HS-5 (cell line): Measurements from ENCODE around the gene REPS1.

Source experiments
- DNase-seq: peaks from one replicate; pipeline ENCODE4 v3.0.0-alpha.2; 2012; ENCODE audit warnings: low read depth

The REPS1 gene

DNA sequence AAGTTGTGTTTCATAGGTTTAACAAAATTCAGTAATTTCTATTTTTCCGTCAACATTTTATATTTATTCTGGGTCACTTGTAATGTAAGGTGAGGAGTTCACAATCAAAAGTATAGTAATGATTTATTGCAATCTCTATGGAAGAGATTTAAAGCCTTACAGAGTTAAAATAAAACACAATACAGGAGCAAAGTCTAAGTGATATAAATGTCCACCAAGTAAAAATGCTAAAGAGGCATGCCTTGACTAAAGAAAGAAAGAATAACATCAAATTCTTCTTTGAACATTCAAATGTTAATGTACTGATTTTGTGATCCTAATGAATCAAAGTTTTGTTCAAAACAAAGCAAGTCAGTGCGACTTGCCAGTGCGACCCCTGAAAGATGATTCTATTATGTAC, 61.5 kb downstream of the REPS1 start:
- DNase-seq, result no peak

GRCh38 chr6:138925806-138926205, 62.2 kb downstream of the REPS1 start:
- no peak for DNase-seq

DNA sequence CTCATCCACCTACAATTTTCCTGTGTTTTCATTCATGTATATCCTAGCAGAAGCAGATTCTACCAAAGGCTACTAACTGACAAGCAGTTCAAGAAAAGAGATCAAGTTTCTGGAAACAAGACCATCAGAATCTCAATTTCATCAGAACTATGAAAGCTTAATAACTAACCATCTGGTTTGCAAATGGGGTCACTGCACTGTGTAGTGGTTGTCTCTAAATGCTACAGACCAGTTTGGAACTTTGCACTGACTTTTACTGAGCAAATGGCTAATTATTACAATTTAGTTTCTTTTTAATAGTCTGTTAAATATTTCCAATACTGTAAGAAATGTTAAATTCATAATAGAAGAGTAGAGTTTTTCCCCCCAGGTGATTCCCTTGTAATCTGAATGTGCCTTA, 64.5 kb downstream of the REPS1 start:
- DNase-seq, result no peak

GRCh38 chr6:138920906-138921305, 67.1 kb downstream of the REPS1 start:
- no peak for DNase-seq

GRCh38 chr6:138914701-138915100, 73.4 kb downstream of the REPS1 start:
- no peak for DNase-seq

GRCh38 chr6:138912308-138912707, 75.7 kb downstream of the REPS1 start:
- DNase-seq, result no peak

GRCh38 chr6:138909975-138910374, 78.1 kb downstream of the REPS1 start:
- no peak for DNase-seq

- DNase-seq, result no peak
Observed at GRCh38 chr6:138909511-138909910, 78.5 kb downstream of the REPS1 start.

DNA sequence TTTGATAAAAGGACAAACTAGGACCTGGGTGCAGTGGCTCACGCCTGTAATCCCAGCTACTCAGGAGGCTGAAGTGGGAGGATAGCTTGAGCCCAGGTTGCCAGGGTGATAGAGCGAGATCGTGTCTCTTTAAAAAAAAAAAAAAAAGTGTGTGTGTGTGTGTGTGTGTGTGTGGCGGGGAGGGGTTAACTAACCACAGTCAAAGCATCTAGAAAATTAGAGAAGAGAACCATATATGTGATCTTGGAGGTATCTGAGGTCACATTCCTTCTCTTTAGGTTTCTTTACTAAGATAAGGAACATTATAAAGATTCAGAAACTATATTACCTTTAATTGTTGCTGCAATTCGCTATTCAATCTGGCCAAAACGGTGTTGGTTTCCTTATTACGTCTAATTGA, 80.9 kb downstream of the REPS1 start:
- no peak for DNase-seq

DNA sequence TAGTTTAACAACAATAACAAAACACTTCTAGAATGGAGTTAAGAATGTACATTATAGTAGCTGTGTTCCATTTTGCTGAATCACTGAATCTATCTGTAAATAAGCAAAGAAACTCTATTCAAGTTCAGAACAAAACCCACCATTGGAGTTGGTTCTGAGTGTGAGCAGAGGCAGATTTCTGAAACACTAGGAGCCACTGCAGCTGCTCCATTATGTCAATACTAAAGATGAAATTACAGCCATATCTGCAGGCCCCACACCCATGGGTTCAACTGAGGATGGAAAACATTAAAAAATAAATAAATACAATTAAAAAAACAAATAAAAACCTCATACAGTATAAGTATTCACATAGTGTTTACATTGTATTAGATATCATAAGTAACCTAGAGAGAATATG, 91.0 kb downstream of the REPS1 start:
- no peak for DNase-seq

GRCh38 chr6:138896104-138896756, 91.8 kb downstream of the REPS1 start:
- no peak for DNase-seq

DNA sequence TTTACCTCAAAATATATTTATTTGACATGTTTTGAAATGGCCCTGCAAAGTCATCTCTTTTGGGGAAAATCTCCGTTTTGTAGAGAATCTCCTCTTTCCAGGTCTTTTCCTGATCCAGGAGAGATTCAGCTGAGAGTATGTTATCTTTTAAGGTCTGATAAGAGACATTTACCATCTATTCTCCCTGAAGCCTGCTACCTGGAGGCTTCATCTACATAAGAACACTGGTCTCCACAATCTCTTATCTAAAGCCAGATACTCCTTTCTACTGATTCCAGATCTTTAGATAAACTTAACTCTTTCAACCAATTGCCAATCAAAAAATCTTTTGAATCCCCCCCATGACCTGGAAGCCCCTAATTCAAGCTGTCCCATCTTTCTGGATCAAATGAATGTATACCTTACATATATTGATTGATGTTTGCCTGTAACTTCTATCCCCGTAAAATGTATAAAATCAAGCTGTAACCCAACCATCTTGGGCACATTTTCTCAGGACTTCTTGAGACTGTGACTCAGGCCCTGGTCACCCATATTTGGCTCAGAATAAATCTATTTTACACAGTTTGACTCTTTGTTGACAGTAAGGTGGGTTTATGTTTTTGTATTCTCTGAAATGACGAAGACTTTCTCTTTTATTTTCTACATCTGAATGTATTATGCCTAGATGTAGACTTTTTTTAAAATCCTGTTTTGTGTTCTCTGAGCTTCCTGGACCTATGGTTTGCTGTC, 96.6 kb downstream of the REPS1 start:
- no peak for DNase-seq

DNA sequence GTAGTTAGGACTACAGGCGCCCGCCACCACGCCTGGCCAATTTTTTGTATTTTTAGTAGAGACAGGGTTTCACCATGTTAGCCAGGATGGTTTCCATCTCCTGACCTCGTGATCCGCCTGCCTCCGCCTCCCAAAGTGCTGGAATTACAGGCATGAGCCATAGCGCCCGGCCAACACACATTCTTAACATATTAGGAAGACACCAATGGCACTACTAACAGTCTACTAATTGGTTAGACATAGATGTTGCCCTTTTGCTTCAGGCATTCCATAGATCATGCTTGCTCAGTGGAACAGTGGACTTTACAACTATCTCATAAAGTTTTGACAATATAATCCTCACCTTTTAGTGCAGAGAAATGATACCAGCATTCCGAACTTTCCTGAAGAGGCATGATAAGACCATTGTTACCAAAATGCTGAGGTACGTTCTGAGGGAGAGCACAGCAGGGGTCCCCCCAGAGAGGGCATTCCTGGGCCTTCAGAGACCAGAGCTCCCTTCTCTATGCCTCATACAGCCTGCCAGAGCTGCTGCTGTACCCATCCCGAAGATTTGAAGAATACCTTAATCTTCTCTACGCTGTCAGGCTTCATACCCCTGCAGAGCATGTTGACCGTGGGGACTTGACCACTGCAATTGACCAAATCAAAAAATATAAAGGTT, 102.8 kb downstream of the REPS1 start:
- no peak for DNase-seq

GRCh38 chr6:138882369-138883017, 105.6 kb downstream of the REPS1 start:
- no peak for DNase-seq

DNA sequence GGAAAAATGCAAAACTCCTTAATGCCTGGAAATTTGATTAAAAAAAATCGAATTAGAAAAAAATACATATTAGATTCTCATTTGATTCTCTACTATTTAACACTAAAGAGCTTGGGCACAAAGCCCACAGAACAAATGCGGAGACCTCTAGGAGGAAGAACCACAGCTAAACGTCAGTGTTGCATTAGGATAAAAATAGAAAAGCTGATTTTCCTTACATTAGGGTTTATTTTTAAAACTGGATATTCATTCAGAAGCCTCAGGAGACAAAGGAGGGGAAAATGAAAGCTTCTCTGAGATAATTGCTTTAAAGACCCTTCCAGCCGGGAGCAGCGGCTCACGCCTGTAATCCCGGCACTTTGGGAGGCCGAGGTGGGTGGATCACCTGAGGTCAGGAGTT, 114.9 kb downstream of the REPS1 start:
- DNase-seq, result no peak

DNA sequence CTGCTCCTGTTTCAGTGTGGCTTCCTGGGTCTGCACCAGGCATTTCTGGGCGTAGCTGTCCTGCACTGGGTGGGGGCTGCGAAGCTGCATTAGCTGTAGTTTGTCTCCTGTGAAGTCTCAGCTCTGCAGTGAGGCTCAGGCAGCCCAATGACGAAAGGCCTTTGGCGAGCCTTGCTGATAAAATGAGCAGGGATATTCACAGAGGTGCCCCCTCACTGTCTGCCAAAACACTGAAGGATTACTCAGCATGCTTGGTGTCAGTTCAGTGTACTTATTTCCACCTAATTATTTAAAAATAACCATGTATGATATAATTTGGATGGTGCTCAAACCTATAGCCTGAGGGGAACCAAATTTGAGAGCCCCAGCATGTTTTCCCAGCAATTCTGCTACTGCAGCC, 118.7 kb downstream of the REPS1 start:
- DNase-seq, result no peak

DNA sequence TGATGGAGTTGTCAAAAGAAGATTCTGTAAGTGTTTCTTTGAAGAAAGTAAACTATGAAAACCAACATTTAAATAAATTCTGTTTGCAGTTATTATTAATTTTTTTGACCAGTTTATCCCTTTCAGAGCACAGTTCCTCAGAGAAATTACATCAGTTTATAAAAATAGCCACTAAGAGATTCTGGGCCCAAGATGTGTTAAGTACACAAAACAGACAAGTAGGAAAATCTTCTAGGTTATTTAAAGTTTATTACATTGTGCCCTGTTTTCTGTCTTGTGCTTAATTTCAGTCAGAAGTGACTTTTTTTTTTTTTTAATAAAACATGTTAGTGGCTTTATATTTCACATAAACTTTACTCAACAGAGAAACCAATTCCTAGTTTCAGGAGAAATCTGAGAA, 119.9 kb downstream of the REPS1 start:
- no peak for DNase-seq

DNA sequence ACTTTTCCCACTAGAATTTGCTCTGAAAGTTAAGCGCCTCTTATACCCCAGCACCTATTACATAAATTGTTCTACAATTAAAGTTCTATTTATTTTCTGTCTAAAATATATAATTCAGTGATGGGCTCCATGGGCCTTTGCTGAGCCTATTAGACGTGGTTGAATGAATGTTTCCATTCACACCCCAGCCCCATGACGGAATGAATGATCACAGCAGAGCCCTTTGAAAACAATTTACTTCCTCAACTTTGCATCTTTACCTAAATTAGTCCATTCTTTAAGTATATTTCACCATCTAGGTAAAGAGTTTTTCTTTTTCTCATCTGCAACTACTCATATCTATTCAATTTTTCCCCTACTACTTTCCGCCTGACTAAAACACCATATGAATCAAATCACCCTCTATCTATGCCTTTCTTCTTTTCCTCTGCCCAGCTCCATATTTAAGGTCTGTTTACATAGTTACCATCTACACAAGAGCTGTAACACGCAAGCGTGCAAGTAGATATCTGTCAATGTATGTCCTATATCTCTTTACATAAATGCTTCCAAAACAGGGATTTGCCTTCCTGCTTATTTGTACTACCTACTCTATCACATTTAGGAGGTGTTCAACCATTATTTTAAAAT, 122.5 kb downstream of the REPS1 start:
- no peak for DNase-seq

GRCh38 chr6:138864343-138864890, 123.6 kb downstream of the REPS1 start:
- DNase-seq, result no peak

GRCh38 chr6:138863321-138863720, 124.7 kb downstream of the REPS1 start:
- DNase-seq, result no peak

GRCh38 chr6:138862456-138862855, 125.6 kb downstream of the REPS1 start:
- DNase-seq, result no peak

DNA sequence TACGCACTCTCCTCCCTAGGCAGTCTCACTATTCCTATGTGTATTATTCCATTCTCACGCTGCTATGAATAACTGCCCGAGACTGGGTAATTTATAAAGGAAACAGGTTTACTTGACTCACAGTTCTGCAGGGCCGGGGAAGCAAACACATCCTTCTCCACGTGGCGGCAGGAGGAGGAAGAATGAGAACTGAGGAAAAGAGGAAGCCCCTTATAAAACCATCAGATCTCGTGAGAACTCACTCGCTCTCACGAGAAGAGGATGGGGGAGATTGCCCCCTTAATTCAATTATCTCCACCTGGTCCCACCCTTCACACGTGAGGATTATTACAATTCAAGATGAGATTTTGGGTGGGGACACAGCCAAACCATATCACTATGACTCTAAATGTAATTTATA, 130.3 kb downstream of the REPS1 start:
- DNase-seq, result no peak
